ENCODE measurements around the gene FKBP1B. TPM values are rescaled to one million over a fixed set of nuclear protein-coding genes. Genes with fewer than 3 reads are reported as not detected.
A peak's percentile ranks its signal among the peaks of the same experiment; 100 is the strongest.

The FKBP1B gene
- polyA plus RNA-seq, 5 donors, result 14.3 to 16.4 (median 15.1) TPM

DNA sequence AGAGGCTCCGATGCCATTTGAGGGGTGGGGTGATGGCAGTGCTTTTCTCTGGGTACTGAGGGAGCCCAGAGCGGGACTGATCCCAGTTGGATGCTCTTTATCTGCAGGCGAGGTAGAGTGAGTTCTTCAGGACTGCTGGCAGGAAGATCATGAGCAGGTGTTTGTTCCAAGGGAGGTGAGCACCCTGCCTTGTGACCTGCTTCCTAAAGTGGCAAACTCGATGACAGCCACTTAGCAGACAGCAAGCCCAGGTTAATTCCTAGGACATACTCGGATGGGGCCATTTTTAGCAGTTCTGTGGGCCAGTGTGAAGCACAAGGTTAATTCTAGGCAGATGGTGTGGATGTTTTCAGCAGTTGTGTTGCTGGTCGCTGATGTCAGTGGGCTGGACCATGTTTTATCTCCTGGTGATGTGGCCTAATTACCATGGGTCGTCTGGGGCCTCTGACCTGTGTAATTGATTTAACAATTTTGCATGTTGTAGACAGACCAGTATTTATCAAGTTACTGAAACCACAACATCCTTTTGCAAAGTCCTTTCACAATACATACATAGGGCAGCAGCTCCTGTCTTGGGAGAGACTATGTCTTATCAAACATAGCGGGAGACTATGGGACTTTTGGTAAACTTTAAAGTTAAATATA lies 4.9 kb downstream of the FKBP1B start:
- no peak for DNase-seq

DNA sequence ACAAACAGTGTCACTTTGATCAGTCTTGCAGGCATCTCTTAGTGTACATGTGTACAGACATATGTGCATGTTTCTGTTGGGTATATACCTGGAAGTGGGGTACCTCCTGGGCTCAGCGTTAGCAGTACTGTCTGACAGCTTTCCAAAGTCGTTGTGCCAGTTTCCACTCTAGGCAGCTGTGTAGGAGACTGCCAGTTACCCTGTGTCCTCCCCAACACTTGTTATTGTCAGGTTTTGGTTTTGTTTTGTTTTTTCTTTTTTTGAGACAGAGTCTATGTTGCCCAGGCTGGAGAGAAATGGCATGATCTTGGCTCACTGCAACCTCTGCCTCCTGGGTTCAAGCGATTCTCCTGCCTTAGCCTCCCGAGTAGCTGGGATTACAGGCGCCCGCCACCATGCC lies 6.2 kb downstream of the FKBP1B start:
- no peak for DNase-seq

DNA sequence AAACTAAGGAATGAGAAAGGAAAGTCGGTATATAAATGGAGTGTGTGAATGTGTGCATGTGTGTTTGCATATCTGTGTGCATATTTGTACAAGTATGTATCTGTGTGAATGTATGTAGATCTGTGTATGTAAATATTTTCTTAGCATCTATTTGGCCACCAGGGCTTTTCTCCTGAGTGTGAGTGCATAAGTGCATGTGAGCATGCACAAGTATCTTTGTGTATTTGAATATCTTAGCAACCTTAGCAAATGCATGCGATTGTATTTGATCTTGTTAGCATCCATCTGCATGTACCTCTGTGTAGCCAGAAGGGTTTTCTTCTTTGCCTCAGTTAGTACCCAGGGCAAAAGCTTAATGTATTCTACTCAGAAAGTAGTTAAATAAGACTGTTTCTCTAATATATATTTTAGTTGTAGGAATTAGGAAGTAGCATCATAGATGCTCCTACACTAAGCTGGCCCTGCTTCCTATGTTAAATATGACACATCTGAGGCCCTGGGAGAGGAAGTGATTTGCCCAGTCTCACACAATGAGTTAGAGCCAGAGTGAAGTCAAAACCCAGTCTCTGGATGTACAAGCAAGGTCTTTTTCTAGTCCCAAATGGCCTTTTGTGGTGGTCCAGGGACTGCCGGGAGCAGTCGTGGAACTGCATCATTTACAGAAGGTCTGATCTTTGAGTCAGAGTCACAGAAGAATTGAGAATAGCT lies 9.2 kb downstream of the FKBP1B start:
- no peak for DNase-seq

DNA sequence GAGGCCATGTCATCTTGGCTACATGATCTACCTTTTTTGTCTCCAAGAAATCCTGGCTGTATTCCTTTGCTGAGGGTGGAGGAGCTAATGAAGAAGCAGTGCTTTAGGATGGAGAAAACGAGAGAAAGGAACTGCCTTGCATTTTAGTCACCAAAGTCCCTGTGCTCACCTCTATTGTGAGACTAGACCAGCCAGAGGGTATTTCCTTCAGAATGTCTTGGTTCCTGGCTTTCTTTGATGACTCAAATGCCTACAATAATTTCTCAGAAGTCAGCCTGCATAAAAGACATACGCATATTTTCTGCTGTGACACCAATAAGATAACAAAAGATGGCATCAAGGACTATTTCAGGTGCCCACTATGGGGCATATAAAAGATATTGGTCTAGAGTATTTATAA lies 15.8 kb downstream of the FKBP1B start:
- no peak for DNase-seq

GRCh38 chr2:24072259-24072658 lies 22.7 kb downstream of the FKBP1B start:
- DNase-seq, result no peak

GRCh38 chr2:24073816-24074215 lies 24.3 kb downstream of the FKBP1B start:
- DNase-seq, result no peak

GRCh38 chr2:24075259-24075658 lies 25.7 kb downstream of the FKBP1B start:
- DNase-seq, result no peak

GRCh38 chr2:24075915-24076848 lies 26.6 kb downstream of the FKBP1B start, which contains the start of gene SF3B6:
Gene SF3B6 (minus strand): TSS chr2:24076326. CDS start chr2:24076229, 97 bp downstream.
- DNase-seq, result peak; percentile 99

GRCh38 chr2:24076849-24077534 lies 27.5 kb downstream of the FKBP1B start:
- DNase-seq, result no peak

- no peak for DNase-seq
These were observed 28.0 kb downstream of the FKBP1B start for GRCh38 chr2:24077535-24077877.

GRCh38 chr2:24077879-24078278 lies 28.3 kb downstream of the FKBP1B start:
- DNase-seq, result no peak

GRCh38 chr2:24080701-24081100 lies 31.2 kb downstream of the FKBP1B start:
- DNase-seq, result no peak

GRCh38 chr2:24082787-24083566 lies 33.4 kb downstream of the FKBP1B start:
- no peak for DNase-seq

DNA sequence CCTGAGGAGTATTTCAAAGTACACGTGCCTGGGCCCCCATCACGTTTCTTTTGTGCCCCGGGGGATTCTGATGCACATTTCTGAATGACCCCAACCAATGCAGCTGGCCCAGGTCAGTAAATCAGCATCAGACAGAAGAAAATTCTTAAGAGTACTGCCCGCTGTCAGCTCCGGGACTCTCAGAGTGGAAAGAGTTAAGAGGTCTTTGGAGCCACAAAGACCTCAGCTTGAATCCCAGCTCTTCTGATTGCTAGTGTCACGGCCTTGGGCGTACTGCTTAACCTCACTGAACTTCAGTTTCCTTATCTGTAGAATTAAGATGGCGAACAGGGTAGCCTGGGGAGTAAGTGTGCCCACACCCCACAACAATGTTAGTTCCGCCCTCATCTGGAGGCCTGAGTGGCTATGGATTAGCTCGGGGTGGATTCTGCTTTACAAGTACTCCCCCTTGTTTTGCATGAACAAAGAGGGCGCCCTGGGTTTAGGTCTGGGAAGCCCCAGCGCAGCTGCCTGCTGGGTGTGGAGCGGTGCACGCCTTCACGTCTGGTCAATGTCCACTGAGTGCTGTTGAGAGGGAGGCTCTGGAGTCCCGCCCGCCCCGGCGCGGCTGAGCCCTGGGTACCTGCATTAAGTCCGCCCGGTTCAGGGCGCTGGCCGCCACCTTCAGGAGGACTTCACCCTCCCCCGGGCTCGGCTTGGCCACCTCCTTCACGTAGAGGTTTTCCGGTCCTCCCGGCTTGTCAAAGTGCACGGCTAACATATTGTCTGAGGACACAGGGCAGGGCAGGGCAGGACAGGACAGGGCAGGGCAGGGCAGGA lies 34.2 kb downstream of the FKBP1B start:
- peak; percentile 80 to 81 for DNase-seq

GRCh38 chr2:24084386-24085199 lies 35.1 kb downstream of the FKBP1B start, which contains the start of gene TP53I3:
Gene TP53I3 (minus strand): TSS chr2:24084834. CDS start chr2:24084326, 508 bp downstream.
- peak; percentile 93 to 94 for DNase-seq

DNA sequence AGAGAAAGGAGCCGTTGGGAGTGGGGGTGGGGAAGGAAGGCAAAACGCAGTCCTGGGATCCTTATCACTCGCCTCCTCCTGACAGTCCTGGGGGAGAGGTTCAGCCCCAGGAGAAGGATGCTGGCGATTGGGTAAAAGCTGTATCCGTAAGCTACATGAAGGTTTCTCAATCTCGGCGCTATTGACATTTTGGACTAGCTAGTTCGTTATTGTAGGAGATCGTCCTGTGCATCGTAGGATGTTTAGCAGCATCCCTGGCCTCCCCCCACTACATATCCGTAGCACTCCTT lies 35.6 kb downstream of the FKBP1B start:
- no peak for DNase-seq

DNA sequence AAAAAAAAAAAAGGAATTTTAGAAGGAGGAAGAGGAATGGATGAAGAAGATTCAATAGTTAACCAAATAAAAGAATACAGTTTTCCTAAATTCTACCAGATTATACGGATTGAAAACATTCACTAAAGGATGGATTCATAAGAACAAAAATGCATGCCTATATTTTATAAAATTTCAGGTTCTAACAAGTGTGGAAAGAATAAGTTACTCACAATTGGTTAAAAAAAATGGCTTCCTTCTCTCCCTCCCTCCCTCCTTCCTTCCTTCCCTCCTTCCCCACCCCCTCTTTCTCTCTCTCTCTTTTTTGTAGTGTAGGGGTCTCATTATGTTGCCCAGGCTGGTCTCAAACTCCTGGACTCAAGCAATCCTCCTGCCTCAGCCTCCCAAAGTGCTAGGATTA lies 36.7 kb downstream of the FKBP1B start:
- no peak for DNase-seq

DNA sequence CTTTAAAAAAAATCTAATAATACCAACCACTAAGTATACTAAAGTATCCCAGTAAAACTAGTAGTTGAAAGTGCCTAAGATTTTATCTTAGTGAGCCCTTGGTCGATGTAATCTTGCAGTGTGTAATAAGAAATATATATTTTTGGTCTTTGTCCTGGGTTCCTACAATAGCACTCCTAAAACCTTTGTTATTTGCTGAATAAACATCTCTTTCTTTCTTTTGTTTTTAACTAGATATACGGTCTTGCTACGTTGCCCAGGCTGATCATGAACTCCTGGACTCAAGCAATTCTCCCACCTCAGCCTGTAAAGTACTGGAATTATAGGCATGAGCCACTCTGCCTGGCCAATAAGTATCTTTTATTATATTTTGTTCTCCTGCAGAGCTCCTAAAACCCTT lies 37.5 kb downstream of the FKBP1B start:
- no peak for DNase-seq

DNA sequence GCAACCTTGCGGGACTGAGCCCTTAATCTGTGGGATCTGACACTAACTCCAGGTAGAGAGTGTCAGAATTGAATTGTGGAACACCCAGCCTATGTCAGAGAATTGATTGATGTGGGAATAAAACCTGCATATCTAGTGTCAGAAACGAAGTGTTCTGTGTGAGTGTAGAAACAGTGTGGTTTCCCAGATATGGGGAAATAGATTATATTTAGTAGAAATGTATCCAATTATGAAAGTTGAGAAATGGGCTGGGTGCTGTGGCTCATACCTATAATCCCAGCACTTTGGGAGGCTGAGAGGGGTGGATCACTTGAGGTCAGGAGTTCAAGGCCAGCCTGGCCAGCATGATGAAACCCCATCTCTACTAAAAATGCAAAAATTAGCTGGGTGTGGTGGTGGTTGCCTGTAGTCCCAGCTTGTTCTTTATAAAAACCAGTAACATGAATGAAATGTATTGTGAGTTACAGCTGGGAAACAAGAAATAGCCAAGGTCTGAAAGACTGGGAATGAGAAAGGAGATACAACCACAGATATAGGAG lies 39.3 kb downstream of the FKBP1B start:
- no peak for DNase-seq
